B cell (primary cell): ENCODE data around the gene MEPCE. TPM values are rescaled to one million over a fixed set of nuclear protein-coding genes. Genes with fewer than 3 reads are reported as not detected.

Source experiments
- ATAC-seq: fragments of 200-7000 bp; cut with Tn5 transposase; one replicate; pipeline ENCODE4 v1.10.0; 2021; ENCODE audit warnings: low read depth, mild to moderate bottlenecking, moderate number of reproducible peaks, moderate library complexity
- CTCF ChIA-PET: fragments of 350-600 bp; sonication (Branson Sonifier 250); formaldehyde crosslinking; loops from one replicate; lab custom pipeline; 2021; ENCODE audit warnings: antibody characterized with exemption, inconsistent platforms; lab: Charles Lee
- POLR2A ChIA-PET: fragments of 350-600 bp; sonication (Branson Sonifier 250); formaldehyde crosslinking; loops from one replicate; lab custom pipeline; 2021; ENCODE audit warnings: antibody characterized with exemption; lab: Charles Lee
- DNase-seq: peaks from one replicate; pipeline ENCODE4 v3.0.0; 2013
- H2AFZ ChIP-seq: 2 replicates; pipeline ENCODE4 v1.6.1; 2012; ENCODE audit warnings: mild to moderate bottlenecking, low read depth, low read length; ENCODE audit not compliant: insufficient read depth, poor library complexity, severe bottlenecking
- H3K27ac ChIP-seq, 2 donors: 1 replicate in 1 of 2; 2 replicates in 1 of 2; pipeline ENCODE4 v1.5.1; 2012 to 2013; ENCODE audit warnings: low read length in 2 of 2, mild to moderate bottlenecking in 2 of 2, moderate library complexity in 1 of 2
- H3K27me3 ChIP-seq, 4 experiments: fragments of 200-600 bp in 1 of 4; sonication (generic) in 1 of 4; replicated peaks in 1 of 4; 1 replicate in 2 of 4; 2 replicates in 2 of 4; pipeline versions ENCODE4 v1.6.1 to v1.7.0; 2013 to 2016; ENCODE audit warnings: low read length in 3 of 4, mild to moderate bottlenecking in 2 of 4, mixed read lengths in 1 of 4, moderate library complexity in 1 of 4; ENCODE audit not compliant: insufficient read depth in 4 of 4, control insufficient read depth in 3 of 4; ENCODE audit errors: control extremely low read depth in 1 of 4
- H3K36me3 ChIP-seq, 2 experiments: replicated peaks in 1 of 2; 1 replicate in 1 of 2; 2 replicates in 1 of 2; pipeline versions ENCODE4 v1.6.1 to v1.7.1; 2013; ENCODE audit warnings: low read length in 1 of 2; ENCODE audit not compliant: insufficient read depth in 2 of 2, control insufficient read depth in 1 of 2; ENCODE audit errors: control extremely low read depth in 1 of 2, extremely low read depth in 1 of 2
- H3K4me1 ChIP-seq, 2 donors: fragments of 200-600 bp in 1 of 2; sonication (generic) in 1 of 2; 1 replicate in 1 of 2; 2 replicates in 1 of 2; pipeline versions ENCODE4 v1.5.1 to v1.6.1; 2013 to 2017; ENCODE audit warnings: low read length in 2 of 2; ENCODE audit not compliant: control insufficient read depth in 2 of 2, insufficient read depth in 2 of 2
- H3K4me2 ChIP-seq: replicated peaks from 2 replicates; pipeline ENCODE3; 2012; ENCODE audit warnings: mild to moderate bottlenecking, low read depth, low read length; ENCODE audit not compliant: poor library complexity, severe bottlenecking
- H3K4me3 ChIP-seq, 5 experiments: fragments of 200-600 bp in 1 of 5; sonication (generic) in 1 of 5; 1 replicate in 3 of 5; 2 replicates in 2 of 5; pipeline versions ENCODE4 v1.5.1 to v1.7.0; 2011 to 2016; ENCODE audit warnings: low read length in 4 of 5, mild to moderate bottlenecking in 4 of 5, low read depth in 2 of 5, control low read depth in 1 of 5, moderate library complexity in 1 of 5; ENCODE audit not compliant: insufficient read depth in 1 of 5; ENCODE audit errors: control extremely low read depth in 1 of 5, extremely low read depth in 1 of 5
- H3K79me2 ChIP-seq: fragments of 200-600 bp; sonication (generic); one replicate; pipeline ENCODE4 v1.6.0; 2016; ENCODE audit warnings: low read length; ENCODE audit not compliant: control insufficient read depth, insufficient read depth
- H3K9ac ChIP-seq: fragments of 200-600 bp; sonication (generic); 2 replicates; pipeline ENCODE4 v1.6.1; 2017; ENCODE audit warnings: mild to moderate bottlenecking, low read length, moderate library complexity
- H3K9me3 ChIP-seq, 3 donors: one replicate each; pipeline versions ENCODE4 v1.6.1 to v1.7.1; 2013; ENCODE audit warnings: low read length in 2 of 3; ENCODE audit not compliant: control insufficient read depth in 2 of 3, insufficient read depth in 1 of 3; ENCODE audit errors: control extremely low read depth in 1 of 3
- H4K20me1 ChIP-seq: 2 replicates; pipeline ENCODE4 v1.6.0; 2012; ENCODE audit warnings: mild to moderate bottlenecking, low read length; ENCODE audit not compliant: insufficient read depth, control insufficient read depth, poor library complexity, severe bottlenecking
- H3K27ac Mint-ChIP-seq: one replicate; pipeline ENCODE4 v1.8.0; 2021; ENCODE audit warnings: mixed read lengths
- H3K27me3 Mint-ChIP-seq: one replicate; pipeline ENCODE4 v1.8.0; 2021; ENCODE audit warnings: mixed read lengths
- H3K4me1 Mint-ChIP-seq: one replicate; pipeline ENCODE4 v1.8.0; 2021; ENCODE audit warnings: mixed read lengths
- H3K4me3 Mint-ChIP-seq: one replicate; pipeline ENCODE4 v1.8.0; 2021; ENCODE audit warnings: mixed read lengths
- H3K9me3 Mint-ChIP-seq: one replicate; pipeline ENCODE4 v1.8.0; 2022; ENCODE audit warnings: mixed read lengths; ENCODE audit not compliant: insufficient read depth
- CTCF ChIP-seq: fragments of 200-600 bp; IDR thresholded peaks from one replicate; pipeline ENCODE4 v1.8.0; 2022; ENCODE audit warnings: antibody characterized with exemption, mild to moderate bottlenecking
- EZH2 ChIP-seq: IDR thresholded peaks from 2 replicates; pipeline ENCODE4 v1.6.1; 2012; ENCODE audit warnings: borderline replicate concordance, low read depth, mild to moderate bottlenecking, moderate library complexity, low read length; ENCODE audit not compliant: insufficient read depth, poor library complexity, severe bottlenecking
- WGBS: methylation state at CpG from one replicate; pipeline ENCODE4 v1.1.5; 2013; ENCODE audit warnings: missing lambda C conversion rate; ENCODE audit not compliant: insufficient coverage; 5-methylcytosine and 5-hydroxymethylcytosine counted together
- intact Hi-C: fragments of 100-400 bp; cut with micrococcal nuclease; formaldehyde crosslinking; loops from one replicate; pipeline ENCODE4 v1.10.0; 2022
- polyA plus RNA-seq: library from polyadenylated mRNA; depleted of rRNA; stranded (reverse); fragments of >200 nt; gene quantifications from 2 replicates; pipeline ENCODE4 v1.2.3, GENCODE V29; 2012
- total RNA-seq, 2 donors: library from RNA; stranded (reverse); fragments of 120-200 nt in 1 of 2; gene quantifications; 1 replicate in 1 of 2; 2 replicates in 1 of 2; pipeline versions ENCODE4 v1.2.3 to v1.2.4, GENCODE V29; 2013 to 2022

Gene MEPCE
- total and polyA plus RNA-seq, 2 donors (not counting 1 experiment from before 2014, with no cell fraction given), result 54.5 to 90.6 TPM

- H3K4me1 ChIP-seq, result peaks cover 4 to 7% of the 10 kb centered on the region in 2 donors
- H3K9me3 ChIP-seq, result no peaks in the 10 kb centered on the region
- H3K27me3 Mint-ChIP-seq, result no peaks in the 10 kb centered on the region
- no peak overlapping the region for H3K27ac ChIP-seq
- no peak overlapping the region for H3K9ac ChIP-seq
- CTCF ChIA-PET, result interaction anchor here (1.0 to 4.3 kb wide), 7 partner anchors 14 to 385 kb away, joined by 3 to 80 read pairs (median 6); partner anchors contain the start of genes NYAP1, SLC12A9 and TSC22D4
- H3K79me2 ChIP-seq, result peaks cover 25% of the 10 kb centered on the region
- no peak overlapping the region for H3K4me3 Mint-ChIP-seq
- POLR2A ChIA-PET, result interaction anchor here (0.6 kb wide), 1 partner anchor 65 kb away, joined by 3 read pairs; no protein-coding TSS in a partner anchor
- peaks cover 3 to 41% of the 10 kb centered on the region in 2 experiments for H3K36me3 ChIP-seq
- 91% methylated on average over 13 of the region's 22 CpGs for WGBS
- H3K4me2 ChIP-seq, result no peak overlapping the region
- intact Hi-C loops, result no loop called here
- H3K4me1 Mint-ChIP-seq, result peaks cover 9% of the 10 kb centered on the region
- TF ChIP-seq CTCF, result no peak
- no peak for TF ChIP-seq EZH2
- ATAC-seq (no peak), DNase-seq (no peak)
- no peak overlapping the region for H3K4me3 ChIP-seq
- no peak overlapping the region for H3K27ac Mint-ChIP-seq
- no peak overlapping the region for H2AFZ ChIP-seq
- peaks cover 45% of the 10 kb centered on the region for H4K20me1 ChIP-seq
- H3K27me3 ChIP-seq, result no peaks in the 10 kb centered on the region
- no peaks in the 10 kb centered on the region for H3K9me3 Mint-ChIP-seq
Observed at GRCh38 chr7:100467638-100468373, 38.2 kb downstream of the MEPCE start.
